ENCODE measurements around the gene PKP1.

PKP1 gene

DNA sequence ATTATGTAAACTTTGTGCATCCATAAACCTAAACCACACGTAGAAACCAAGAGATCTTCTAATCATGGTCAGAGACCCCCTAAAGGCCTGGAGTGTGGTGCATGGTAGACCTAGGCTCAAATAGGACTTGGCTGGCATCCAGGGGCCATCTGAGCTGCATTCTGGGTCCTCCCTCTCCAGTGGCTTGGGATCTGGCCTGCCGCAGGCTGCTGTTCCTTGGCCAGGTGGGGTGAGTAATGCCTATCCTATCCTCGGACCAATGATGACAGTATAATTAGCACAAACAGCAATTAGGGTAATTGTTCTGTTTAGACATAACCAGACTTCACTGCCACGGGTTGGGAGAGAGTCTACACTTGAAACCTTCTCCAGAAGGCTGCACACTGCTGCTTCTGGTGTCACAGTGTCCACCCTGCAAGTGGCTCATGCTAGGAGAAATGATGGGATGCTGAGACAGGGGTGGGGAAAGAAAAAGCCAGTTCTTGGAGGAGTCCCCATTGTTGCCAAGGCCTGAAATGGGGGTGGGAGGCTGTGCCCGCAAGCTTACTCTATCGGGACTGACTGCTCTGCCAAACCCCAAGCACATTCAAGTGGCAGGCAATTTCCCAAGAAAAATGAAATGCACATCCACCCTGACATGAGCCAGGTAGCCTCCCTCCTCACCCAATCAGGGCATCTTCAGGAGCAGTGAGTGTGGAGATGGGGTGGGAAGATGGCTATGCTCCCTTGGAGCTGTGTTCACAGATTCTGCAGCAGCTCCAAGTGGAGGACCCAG lies 12.5 kb upstream of the PKP1 start:
- TF ChIP-seq, protein P1, sequence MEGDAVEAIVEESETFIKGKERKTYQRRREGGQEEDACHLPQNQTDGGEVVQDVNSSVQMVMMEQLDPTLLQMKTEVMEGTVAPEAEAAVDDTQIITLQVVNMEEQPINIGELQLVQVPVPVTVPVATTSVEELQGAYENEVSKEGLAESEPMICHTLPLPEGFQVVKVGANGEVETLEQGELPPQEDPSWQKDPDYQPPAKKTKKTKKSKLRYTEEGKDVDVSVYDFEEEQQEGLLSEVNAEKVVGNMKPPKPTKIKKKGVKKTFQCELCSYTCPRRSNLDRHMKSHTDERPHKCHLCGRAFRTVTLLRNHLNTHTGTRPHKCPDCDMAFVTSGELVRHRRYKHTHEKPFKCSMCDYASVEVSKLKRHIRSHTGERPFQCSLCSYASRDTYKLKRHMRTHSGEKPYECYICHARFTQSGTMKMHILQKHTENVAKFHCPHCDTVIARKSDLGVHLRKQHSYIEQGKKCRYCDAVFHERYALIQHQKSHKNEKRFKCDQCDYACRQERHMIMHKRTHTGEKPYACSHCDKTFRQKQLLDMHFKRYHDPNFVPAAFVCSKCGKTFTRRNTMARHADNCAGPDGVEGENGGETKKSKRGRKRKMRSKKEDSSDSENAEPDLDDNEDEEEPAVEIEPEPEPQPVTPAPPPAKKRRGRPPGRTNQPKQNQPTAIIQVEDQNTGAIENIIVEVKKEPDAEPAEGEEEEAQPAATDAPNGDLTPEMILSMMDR (IDR thresholded peaks at IDR 0.05; ENCODE audit: borderline replicate concordance, insufficient read depth, low read depth, low read length), result no peak
- no peak overlapping the region for H3K4me3 ChIP-seq (ENCODE audit: low read depth, low read length)

DNA sequence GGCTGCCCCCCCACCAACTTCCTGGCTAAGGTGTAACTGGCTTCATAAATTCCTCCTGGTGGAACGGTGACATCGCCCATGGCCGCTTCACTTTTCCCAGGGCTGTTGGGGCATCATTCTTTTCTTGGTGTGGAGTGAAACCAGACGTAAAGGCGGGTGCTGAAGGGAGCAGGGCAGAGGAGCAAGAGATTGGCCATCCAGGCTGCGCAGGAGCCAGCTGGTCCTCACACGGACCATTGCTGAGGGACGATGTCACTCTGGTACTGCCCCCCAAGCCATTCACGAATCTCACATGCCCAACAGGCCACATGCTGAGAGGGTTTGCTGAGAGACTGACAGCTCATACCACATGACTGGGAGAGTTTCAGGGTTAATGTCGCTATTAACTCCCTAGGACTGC lies 10.5 kb upstream of the PKP1 start:
- H3K4me3 ChIP-seq (ENCODE audit: low read depth, low read length), result no peak overlapping the region
- TF ChIP-seq, protein P1 (IDR thresholded peaks at IDR 0.05; ENCODE audit: borderline replicate concordance, insufficient read depth, low read depth, low read length), result no peak

DNA sequence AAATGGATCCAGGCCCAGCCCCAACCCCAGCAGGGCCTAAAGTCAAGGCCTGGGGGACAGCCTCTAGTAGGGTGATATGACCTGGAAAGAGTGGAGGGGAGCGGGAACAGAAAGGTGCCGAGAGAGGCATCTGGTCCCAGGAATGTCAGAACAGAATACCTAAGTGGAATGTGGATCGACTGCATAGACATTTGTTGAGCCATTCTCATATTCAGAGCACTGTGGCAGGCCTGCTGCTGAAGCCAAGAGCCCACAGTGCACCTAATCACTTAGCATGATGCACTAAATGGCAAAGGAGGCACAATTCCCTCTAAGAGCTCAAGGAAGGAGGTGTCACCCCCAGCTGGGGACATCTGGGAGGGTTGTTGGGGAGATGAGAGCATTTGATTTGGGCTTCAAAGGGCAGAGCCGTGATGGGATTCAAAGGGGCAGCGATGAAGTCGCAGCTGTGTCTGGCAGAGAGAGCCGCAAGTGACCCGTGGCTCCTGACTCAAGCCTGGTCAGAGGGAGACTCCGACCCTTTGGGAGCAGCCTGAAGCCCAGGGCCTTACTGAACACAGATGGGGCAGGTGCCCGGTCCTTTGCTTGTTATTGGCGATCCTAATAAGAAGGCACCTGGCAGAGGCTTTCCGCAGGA lies 8.6 kb upstream of the PKP1 start:
- H3K4me3 ChIP-seq (ENCODE audit: low read depth, low read length), result no peak overlapping the region

DNA sequence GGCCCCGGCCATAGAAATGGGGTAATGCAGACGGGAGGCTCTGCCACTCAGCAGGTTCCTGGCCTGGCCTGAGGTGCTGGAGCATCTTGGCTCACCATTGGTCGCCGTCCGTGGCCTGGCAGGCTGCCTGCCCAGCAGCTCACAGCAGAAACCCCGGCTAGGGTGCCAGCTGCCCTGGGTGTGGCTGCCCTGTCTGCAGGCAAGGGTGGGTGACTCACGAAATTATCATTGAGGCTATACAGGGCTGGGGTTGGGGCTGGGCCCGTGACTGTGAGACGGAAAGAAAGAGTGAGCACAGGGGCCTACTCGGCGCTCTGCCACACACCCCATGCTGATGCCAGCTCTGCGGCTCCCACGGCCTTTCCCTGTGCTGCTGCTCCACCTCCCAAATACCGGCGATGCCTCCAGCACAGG lies 8.0 kb upstream of the PKP1 start:
- TF ChIP-seq, protein P1 (IDR thresholded peaks at IDR 0.05; ENCODE audit: borderline replicate concordance, insufficient read depth, low read depth, low read length), result no peak
- no peak overlapping the region for H3K4me3 ChIP-seq (ENCODE audit: low read depth, low read length)

More for the DNA sequence above, 8.6 kb upstream of the PKP1 start:
- TF ChIP-seq, protein P1 (IDR thresholded peaks at IDR 0.05; ENCODE audit: borderline replicate concordance, insufficient read depth, low read depth, low read length), result no peak

DNA sequence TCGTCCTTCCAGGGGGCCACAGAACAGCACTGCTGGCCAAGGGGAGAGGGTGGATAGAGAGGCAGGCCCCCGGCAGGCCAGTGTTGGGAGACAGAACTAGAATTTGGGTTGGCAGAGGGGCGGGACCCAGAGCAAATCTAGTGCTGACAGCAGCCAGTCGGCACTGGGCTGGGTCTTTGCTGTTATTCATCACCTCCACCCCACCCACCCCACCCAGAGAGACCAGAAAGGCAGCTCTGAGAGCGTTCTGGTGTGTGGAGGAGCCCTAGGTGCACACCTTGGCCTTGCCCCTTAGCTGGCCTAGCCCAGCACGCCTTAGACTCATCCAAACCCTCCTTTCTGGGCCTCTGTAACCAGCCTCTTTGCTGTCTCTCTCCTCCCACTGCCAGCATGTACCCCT lies 6.4 kb upstream of the PKP1 start:
- no peak overlapping the region for H3K4me3 ChIP-seq (ENCODE audit: low read depth, low read length)
- TF ChIP-seq, protein P1 (IDR thresholded peaks at IDR 0.05; ENCODE audit: borderline replicate concordance, insufficient read depth, low read depth, low read length), result no peak

DNA sequence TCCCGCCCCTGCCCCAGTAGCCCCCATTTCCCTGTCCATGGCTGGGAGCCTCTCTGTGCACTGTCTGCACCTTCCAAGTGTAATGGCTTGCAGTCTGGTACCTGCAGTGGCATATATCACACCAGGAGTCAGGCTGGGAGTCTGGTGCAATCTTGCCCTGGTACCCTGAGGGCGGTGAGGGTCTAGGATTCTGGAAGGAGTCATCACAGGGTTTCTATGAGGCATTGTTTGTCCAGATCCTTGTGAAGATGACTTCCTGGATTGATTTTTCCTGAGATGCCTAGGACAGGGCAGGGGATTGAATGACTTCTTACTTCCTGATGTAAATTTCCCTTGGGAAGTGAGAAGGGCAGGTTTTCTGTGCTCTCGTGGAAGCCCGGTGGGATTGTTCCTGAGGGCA lies 5.9 kb upstream of the PKP1 start:
- TF ChIP-seq, protein P1 (IDR thresholded peaks at IDR 0.05; ENCODE audit: borderline replicate concordance, insufficient read depth, low read depth, low read length), result no peak
- H3K4me3 ChIP-seq (ENCODE audit: low read depth, low read length), result no peak overlapping the region

DNA sequence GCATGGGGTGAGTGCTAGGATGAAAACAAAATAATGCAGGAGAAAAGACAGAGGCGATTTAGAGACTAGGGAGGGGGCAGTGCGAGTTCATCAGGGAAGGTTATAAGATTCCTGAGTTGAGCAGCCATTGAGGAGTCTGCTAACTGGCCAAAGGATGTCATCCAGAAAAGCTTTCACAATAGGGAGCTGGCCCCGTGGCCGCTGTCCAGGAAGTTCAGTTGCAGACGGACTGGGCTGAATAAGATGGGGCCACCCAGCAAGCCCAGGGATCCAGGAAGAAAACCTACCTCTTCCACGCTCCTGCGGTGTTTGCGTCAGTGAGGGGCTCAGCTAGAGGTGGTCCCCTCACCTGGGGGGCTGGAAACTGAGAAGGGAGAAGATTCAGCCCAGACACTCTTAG lies 4.0 kb upstream of the PKP1 start:
- TF ChIP-seq, protein P1 (IDR thresholded peaks at IDR 0.05; ENCODE audit: borderline replicate concordance, insufficient read depth, low read depth, low read length), result no peak

More for the DNA sequence above, 4.0 kb upstream of the PKP1 start:
- H3K4me3 ChIP-seq (ENCODE audit: low read depth, low read length), result no peak overlapping the region

Measured in GM12875 (cell line).